Activated CD4-positive, alpha-beta T cell treated with anti-CD3 and anti-CD28 coated beads for 48 hours (primary cell): ENCODE measurements around the gene ERC2.
A peak's percentile ranks its signal among the peaks of the same experiment; 100 is the strongest.

ENCODE experiments used
- DNase-seq: peaks from one replicate; pipeline ENCODE4 v3.0.0-alpha.2; 2020

Gene ERC2

GRCh38 chr3:55691141-55691540 lies 777.1 kb downstream of the ERC2 start:
- no peak for DNase-seq

GRCh38 chr3:55690726-55691125 lies 777.5 kb downstream of the ERC2 start:
- DNase-seq: no peak

- no peak for DNase-seq
Measured at GRCh38 chr3:55690177-55690576, 778.1 kb downstream of the ERC2 start.

- DNase-seq: no peak
Measured at GRCh38 chr3:55688154-55688553, 780.1 kb downstream of the ERC2 start.

- no peak for DNase-seq
Measured at GRCh38 chr3:55687526-55687925, 780.7 kb downstream of the ERC2 start.

- DNase-seq: no peak
Measured at GRCh38 chr3:55686426-55687254, 781.6 kb downstream of the ERC2 start.

GRCh38 chr3:55683666-55684270 lies 784.5 kb downstream of the ERC2 start:
- DNase-seq: no peak

- no peak for DNase-seq
Measured at GRCh38 chr3:55682461-55682860, 785.8 kb downstream of the ERC2 start.

- DNase-seq: no peak
Measured at GRCh38 chr3:55678546-55679216, 789.6 kb downstream of the ERC2 start.

GRCh38 chr3:55676643-55677042 lies 791.6 kb downstream of the ERC2 start:
- no peak for DNase-seq

GRCh38 chr3:55675478-55675877 lies 792.8 kb downstream of the ERC2 start:
- DNase-seq: peak; percentile 3

- DNase-seq: no peak
Measured at GRCh38 chr3:55673764-55674163, 794.5 kb downstream of the ERC2 start.

GRCh38 chr3:55669133-55669532 lies 799.1 kb downstream of the ERC2 start:
- DNase-seq: no peak

- DNase-seq: no peak
Measured at GRCh38 chr3:55668359-55668758, 799.9 kb downstream of the ERC2 start.

- no peak for DNase-seq
Measured at GRCh38 chr3:55664387-55664786, 803.9 kb downstream of the ERC2 start.

GRCh38 chr3:55662683-55663082 lies 805.6 kb downstream of the ERC2 start:
- no peak for DNase-seq

GRCh38 chr3:55661571-55661970 lies 806.7 kb downstream of the ERC2 start:
- DNase-seq: no peak

GRCh38 chr3:55661141-55661540 lies 807.1 kb downstream of the ERC2 start:
- no peak for DNase-seq

- DNase-seq: no peak
Measured at GRCh38 chr3:55660642-55661041, 807.6 kb downstream of the ERC2 start.

GRCh38 chr3:55659701-55660100 lies 808.6 kb downstream of the ERC2 start:
- DNase-seq: no peak

- no peak for DNase-seq
Measured at GRCh38 chr3:55658690-55659562, 809.3 kb downstream of the ERC2 start.

GRCh38 chr3:55658270-55658669 lies 810.0 kb downstream of the ERC2 start:
- no peak for DNase-seq

GRCh38 chr3:55655544-55655943 lies 812.7 kb downstream of the ERC2 start:
- DNase-seq: no peak
